ENCODE data around the gene MAML2. TPM values are rescaled to one million over a fixed set of nuclear protein-coding genes. Genes with fewer than 3 reads are reported as not detected.

Gene MAML2
- total RNA-seq, 2 experiments from 2014 or later, result 0.15 to 1.0 TPM

DNA sequence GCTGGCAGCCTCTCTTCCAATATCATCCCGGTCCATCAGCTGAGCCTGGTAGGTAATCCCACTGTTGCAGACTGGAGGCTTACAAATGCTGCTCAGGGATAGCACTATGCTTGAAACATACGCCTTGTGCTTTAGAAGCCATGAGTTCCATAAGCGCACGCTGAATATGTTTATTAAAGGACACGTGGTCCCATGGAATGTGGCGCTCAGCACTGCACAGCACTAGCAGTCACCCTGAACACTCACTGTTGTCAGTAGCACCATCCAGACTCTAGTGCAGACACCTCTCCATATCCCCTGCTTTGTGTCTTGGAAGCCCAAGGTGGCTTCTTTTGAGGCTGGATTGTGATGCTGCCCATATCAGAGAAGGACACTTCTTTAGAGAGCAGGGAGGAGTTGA lies 120.9 kb downstream of the MAML2 start:
- BruUV-seq (replicated peaks), result no TSS peak
- Histone ChIP-seq H3K27ac (ENCODE audit: low read depth, low read length, poor library complexity, severe bottlenecking) (no peak overlapping the region), H3K4me1 (ENCODE audit: insufficient read depth, low read length, poor library complexity, severe bottlenecking) (peaks cover 44% of the 10 kb centered on the region), H3K9me3 (ENCODE audit: low read length) (no peaks in the 10 kb centered on the region), H3K9me2 (ENCODE audit: insufficient read depth, low read length) (no peaks in the 10 kb centered on the region), H3K4me2 (ENCODE audit: low read length) (no peak overlapping the region), H4K20me1 (ENCODE audit: insufficient read depth, low read length) (no peaks in the 10 kb centered on the region), H3K4me3 (ENCODE audit: low read depth, low read length, poor library complexity, severe bottlenecking) (no peak overlapping the region), H2AFZ (ENCODE audit: low read length) (no peak overlapping the region), H3K36me3 (ENCODE audit: insufficient read depth, low read length) (no peaks in the 10 kb centered on the region), H3K79me2 (ENCODE audit: insufficient read depth, low read depth, low read length) (no peaks in the 10 kb centered on the region)
- POLR2A ChIA-PET, result interaction anchor here (0.6 to 1.1 kb wide), 5 partner anchors 10 to 966 kb away, joined by 3 to 6 read pairs (median 3); no protein-coding TSS in a partner anchor
- intact Hi-C loops (cut with micrococcal nuclease; ENCODE audit: unreplicated experiment), result no loop called here
- CTCF ChIA-PET (ENCODE audit: unreplicated experiment), result no interaction called here
- DNase-seq (ENCODE audit: low spot score), result no peak
- TF ChIP-seq, protein P1, sequence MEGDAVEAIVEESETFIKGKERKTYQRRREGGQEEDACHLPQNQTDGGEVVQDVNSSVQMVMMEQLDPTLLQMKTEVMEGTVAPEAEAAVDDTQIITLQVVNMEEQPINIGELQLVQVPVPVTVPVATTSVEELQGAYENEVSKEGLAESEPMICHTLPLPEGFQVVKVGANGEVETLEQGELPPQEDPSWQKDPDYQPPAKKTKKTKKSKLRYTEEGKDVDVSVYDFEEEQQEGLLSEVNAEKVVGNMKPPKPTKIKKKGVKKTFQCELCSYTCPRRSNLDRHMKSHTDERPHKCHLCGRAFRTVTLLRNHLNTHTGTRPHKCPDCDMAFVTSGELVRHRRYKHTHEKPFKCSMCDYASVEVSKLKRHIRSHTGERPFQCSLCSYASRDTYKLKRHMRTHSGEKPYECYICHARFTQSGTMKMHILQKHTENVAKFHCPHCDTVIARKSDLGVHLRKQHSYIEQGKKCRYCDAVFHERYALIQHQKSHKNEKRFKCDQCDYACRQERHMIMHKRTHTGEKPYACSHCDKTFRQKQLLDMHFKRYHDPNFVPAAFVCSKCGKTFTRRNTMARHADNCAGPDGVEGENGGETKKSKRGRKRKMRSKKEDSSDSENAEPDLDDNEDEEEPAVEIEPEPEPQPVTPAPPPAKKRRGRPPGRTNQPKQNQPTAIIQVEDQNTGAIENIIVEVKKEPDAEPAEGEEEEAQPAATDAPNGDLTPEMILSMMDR (conservative IDR thresholded peaks at IDR 0.05; ENCODE audit: low read length), result no peak
- TF ChIP-seq EZH2phosphoT487 (IDR thresholded peaks at IDR 0.05; ENCODE audit: borderline replicate concordance, low read depth, low read length), result no peak

DNA sequence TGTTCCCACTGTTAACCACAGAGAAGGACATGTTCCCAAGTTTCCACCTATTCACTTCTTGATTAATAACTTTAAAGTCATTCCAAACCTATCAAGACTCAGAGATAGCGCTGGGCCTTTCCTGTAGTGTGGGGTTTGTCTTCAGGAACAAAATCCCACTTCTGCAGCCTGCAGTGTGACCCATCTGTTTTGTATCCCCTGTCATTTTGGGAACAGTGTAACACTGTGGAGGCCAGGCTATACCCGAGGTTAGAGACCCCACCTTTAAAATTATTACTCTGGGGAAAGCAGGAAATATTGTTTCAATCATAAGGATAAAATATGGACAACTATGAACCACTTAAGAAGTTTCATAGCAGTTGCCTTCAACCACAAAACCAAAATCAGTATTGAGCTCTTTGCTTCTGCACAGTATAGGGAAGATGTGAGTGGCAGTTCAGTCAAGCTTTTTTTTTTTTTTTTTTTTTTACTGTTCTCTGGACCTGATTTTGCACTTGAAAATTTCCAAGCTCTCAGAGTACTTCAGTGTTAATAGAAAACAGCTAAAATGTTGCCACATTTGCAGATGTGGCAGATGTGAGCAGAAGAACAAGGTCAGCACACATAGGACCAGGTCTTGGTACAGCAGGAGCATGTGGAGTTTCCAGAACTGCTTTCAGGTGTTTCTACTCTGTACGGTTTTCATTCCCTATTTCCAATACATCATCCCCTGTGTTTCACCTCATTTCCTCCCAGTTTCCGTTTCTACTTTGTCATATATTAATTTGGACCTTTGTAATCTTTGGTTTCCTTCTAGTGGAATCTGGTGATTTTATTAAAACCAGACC lies 121.5 kb downstream of the MAML2 start:
- H4K20me1 ChIP-seq (ENCODE audit: insufficient read depth, low read length), result no peaks in the 10 kb centered on the region
- TF ChIP-seq EZH2phosphoT487 (IDR thresholded peaks at IDR 0.05; ENCODE audit: borderline replicate concordance, low read depth, low read length), result no peak
- TF ChIP-seq, protein P1 (conservative IDR thresholded peaks at IDR 0.05; ENCODE audit: low read length), result no peak
- 0 out of 2 replicates have a peak overlapping the region, but pooled peaks have one; percentile 57 for H3K4me2 ChIP-seq (ENCODE audit: low read length)
- no peak overlapping the region; the same call in 1 of the 2 replicates for H2AFZ ChIP-seq (ENCODE audit: low read length)
- intact Hi-C loops (cut with micrococcal nuclease; ENCODE audit: unreplicated experiment), result no loop called here
- H3K4me3 ChIP-seq (ENCODE audit: low read depth, low read length, poor library complexity, severe bottlenecking), result no peak overlapping the region
- no peak for DNase-seq (ENCODE audit: low spot score)
- CTCF ChIA-PET (ENCODE audit: unreplicated experiment), result no interaction called here
- POLR2A ChIA-PET, result interaction anchor here (0.5 to 1.1 kb wide), 13 partner anchors 9 to 1075 kb away, joined by 3 to 6 read pairs (median 4); no protein-coding TSS in a partner anchor
- no peaks in the 10 kb centered on the region for H3K36me3 ChIP-seq (ENCODE audit: insufficient read depth, low read length)
- H3K79me2 ChIP-seq (ENCODE audit: insufficient read depth, low read depth, low read length), result no peaks in the 10 kb centered on the region
- H3K9me3 ChIP-seq (ENCODE audit: low read length), result no peaks in the 10 kb centered on the region
- no TSS peak for BruUV-seq (replicated peaks)
- H3K4me1 ChIP-seq (ENCODE audit: insufficient read depth, low read length, poor library complexity, severe bottlenecking), result peaks cover 51% of the 10 kb centered on the region
- H3K9me2 ChIP-seq (ENCODE audit: insufficient read depth, low read length), result no peaks in the 10 kb centered on the region
- no peak overlapping the region for H3K27ac ChIP-seq (ENCODE audit: low read depth, low read length, poor library complexity, severe bottlenecking)
